NOMO-1 treated with dmso at 0.1 percent for 144 hours (cell line): ENCODE data around the gene TMEM181.
"Not testable (repeated sequence)": the region's sequence is repeated elsewhere in the genome, so short reads cannot be mapped to it uniquely, and the experiment has no call there.

ENCODE experiments used
- DNase-seq: peaks from one replicate; lab custom pipeline; 2025; ENCODE audit not compliant: unreplicated experiment; lab: John Stamatoyannopoulos, UW

TMEM181 gene, protein sequence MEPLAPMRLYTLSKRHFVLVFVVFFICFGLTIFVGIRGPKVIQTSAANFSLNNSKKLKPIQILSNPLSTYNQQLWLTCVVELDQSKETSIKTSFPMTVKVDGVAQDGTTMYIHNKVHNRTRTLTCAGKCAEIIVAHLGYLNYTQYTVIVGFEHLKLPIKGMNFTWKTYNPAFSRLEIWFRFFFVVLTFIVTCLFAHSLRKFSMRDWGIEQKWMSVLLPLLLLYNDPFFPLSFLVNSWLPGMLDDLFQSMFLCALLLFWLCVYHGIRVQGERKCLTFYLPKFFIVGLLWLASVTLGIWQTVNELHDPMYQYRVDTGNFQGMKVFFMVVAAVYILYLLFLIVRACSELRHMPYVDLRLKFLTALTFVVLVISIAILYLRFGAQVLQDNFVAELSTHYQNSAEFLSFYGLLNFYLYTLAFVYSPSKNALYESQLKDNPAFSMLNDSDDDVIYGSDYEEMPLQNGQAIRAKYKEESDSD

GRCh38 chr6:158559895-158560835 lies at the start of gene TMEM181:
TSS of gene TMEM181 (plus strand) at chr6:158560091. CDS start at chr6:158560225, 134 bp downstream.
- peak; percentile 80 for DNase-seq

DNA sequence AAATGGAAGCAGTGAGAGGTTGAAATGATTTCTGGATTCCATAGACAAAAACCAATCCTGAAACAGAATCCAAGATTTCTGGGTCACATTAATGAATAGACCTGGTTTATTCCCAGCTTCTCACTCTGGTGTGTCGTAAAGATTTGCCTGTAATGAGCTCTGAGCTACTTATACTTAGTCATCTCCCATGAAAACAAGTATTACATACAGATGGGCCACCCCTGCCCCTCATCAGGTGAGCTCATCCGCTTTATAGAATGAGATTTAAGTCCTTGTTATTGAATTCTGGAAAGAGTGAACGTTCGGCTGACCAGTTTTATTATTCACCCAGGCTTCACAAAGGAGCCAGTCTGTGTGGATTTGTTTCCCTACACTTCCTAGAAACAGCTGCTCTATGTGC lies 47.1 kb upstream of the TMEM181 start:
- no peak for DNase-seq

- DNase-seq, result no peak
Measured at GRCh38 chr6:158514176-158514575, 45.7 kb upstream of the TMEM181 start.

- no peak for DNase-seq
Measured at GRCh38 chr6:158514991-158515390, 44.9 kb upstream of the TMEM181 start.

DNA sequence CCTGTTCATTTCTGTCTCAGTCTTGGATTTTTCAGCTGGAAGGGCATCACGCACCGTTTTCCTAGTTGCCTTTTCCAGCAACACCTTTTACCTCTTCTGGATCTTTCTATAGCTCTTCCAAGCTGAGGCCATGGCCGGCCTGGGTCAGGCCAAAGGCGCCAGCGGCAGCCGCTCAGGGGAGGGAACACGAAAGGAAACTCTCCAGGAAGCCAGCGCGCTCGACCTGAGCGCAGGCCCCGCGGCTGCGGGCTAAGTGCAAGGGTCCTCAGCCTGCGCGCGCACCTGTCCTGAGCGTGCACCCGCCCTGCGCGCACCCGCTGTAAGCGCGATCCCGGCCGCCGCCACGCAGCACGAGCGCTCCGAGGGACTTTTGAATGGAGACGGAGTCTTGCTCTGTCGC lies 43.8 kb upstream of the TMEM181 start:
- no peak for DNase-seq

- no peak for DNase-seq
Measured at GRCh38 chr6:158517038-158517437, 42.9 kb upstream of the TMEM181 start.

- DNase-seq, result no peak
Measured at GRCh38 chr6:158517581-158517980, 42.3 kb upstream of the TMEM181 start.

- peak; percentile 66 for DNase-seq
Measured at GRCh38 chr6:158518191-158519127, 41.4 kb upstream of the TMEM181 start.

GRCh38 chr6:158519300-158519699 lies 40.6 kb upstream of the TMEM181 start:
- DNase-seq, result no peak

GRCh38 chr6:158519761-158520160 lies 40.1 kb upstream of the TMEM181 start:
- DNase-seq, result no peak

- DNase-seq, result not testable (repeated sequence)
Measured at GRCh38 chr6:158520975-158521374, 38.9 kb upstream of the TMEM181 start.

- no peak for DNase-seq
Measured at GRCh38 chr6:158521759-158522158, 38.1 kb upstream of the TMEM181 start.

- DNase-seq, result no peak
Measured at GRCh38 chr6:158522616-158523015, 37.3 kb upstream of the TMEM181 start.

DNA sequence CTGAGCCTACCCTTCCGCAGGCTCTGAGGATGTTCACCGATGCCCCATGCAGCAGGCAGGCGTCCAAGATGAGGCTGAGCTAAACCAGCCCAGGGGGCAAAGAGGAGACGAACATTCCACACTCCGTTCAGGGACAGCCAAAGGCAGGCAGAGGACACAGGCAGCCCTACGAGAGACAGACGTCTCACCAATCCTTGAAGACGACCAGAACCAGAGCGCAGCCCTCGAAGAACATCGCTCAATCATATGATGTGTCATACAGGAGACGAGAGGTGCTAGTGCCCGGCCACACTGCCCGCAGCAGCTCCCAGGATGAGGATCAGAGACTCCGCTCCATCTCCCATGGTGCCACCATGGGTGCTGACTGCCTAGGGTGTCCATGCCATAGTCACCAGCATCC lies 35.6 kb upstream of the TMEM181 start:
- no peak for DNase-seq

DNA sequence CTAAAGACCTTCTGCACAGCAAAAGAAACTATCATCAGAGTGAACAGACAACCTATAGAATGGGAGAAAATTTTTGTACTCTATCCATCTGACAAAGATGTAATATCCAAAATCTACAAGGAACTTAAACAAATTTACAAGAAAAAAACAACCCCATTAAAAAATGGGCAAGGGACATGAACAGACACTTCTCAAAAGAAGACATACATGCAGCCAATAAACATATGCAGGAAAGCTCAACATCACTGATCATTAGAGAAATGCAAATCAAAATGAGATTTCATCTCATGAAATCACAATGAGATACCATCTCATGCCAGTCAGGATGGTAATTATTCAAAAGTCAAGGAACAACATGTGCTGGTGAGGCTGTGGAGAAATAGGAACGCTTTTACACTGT lies 32.0 kb upstream of the TMEM181 start:
- DNase-seq, result not testable (repeated sequence)

GRCh38 chr6:158528826-158529225 lies 31.1 kb upstream of the TMEM181 start:
- no peak for DNase-seq

- no peak for DNase-seq
Measured at GRCh38 chr6:158529629-158530028, 30.3 kb upstream of the TMEM181 start.

DNA sequence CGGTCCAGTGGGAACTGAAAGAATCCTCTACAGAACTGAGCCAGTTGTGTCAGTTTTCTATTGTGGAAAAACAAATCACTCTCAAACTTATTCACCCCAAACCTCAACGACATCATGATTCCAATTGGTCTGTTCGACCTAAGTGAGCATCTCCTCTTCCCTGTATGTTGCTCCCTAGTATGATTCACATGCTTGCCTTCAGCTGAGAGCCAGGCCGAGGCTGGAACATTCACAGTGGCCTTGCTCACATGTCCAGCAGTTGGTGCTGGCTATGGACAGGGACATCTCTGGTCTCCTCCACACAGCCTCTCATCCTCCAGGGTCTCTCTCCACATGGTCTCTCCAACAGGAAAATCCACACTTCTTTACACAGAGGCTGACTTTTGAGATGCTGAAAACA lies 28.3 kb upstream of the TMEM181 start:
- no peak for DNase-seq

DNA sequence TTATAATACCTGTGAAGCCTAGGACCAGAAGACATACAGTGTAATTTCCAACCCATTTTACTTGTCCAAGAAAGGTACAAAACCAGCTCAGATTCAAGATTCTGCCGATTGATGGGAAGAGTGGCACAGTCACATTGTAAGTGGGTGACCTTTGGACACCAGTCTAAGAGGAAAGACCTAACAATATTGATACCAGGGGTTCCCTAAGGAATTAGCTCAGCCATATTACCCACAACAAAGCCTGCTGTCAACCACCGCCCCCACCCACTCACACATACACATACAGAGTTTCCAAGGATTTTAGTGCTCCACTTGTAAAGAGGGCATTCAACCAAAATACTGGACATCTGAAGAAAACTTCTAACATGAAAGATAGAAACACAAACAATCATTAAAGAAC lies 27.9 kb upstream of the TMEM181 start:
- DNase-seq, result no peak

DNA sequence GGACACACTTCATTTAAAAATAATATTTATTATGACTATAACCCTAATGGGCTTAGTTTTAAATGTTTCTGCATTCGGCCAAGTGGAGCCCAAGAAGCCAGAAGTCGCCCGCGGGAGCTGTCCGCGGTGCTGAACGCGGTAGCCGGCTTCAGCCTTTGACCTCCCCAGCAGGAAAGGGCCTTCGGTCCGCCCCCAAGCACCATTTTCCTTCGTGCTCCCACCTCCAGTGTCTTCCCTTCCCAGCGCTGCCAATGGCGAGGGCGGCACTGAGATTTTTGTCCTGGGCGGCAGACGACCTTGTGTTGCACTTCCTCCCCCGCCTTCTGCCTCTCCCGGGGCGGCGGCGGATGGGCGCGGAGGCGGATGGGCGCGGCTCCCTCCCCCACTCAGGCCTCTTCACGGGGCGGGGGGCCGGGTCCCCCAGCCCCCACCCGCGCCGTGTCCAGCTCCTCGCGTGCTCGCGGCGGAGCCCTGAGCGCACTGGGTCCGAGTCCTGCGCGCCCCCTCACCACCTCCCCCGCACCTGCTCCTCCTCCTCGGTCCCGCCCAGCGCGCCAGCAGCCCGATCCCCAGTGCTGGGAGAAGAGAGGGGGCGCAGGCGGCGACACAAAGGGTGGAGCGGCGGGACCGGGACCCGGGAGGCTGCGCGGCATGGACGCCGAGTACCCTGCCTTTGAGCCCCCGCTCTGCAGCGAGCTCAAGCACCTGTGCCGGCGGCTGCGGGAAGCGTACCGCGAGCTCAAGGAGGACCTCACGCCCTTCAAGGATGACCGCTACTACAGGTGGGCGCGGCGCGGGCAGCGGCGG lies 23.6 kb upstream of the TMEM181 start:
- no peak for DNase-seq
